ENCODE data around the gene AUTS2. TPM values are rescaled to one million over a fixed set of nuclear protein-coding genes. Genes with fewer than 3 reads are reported as not detected.

Gene AUTS2
- total RNA-seq, 1 experiment from 2014 or later = 50.0 TPM

DNA sequence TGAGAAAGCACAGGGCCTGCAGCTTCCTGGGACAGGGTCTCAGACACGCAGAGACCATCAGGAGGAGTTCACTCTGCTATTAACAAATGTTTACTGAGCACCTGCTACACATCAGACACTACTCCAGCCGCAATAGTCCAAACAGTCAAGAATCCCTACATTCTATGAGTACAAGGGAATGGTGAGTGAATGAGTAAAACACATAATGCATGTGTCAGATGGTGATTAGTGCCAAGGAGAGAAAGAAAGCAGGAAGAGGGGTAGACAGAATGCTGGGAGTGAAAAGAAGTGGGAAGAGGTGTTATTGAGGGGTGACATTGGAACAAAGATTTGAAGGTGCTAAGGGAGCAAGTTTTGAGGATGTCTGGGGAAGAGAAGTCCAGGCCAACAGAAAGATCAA lies 899.5 kb downstream of the AUTS2 start:
- CTCF ChIA-PET = no interaction called here
- Mint-ChIP-seq H3K9me3 (no peaks in the 10 kb centered on the region), H3K27ac (no peak overlapping the region), H3K27me3 (ENCODE audit: low read depth) (no peaks in the 10 kb centered on the region), H3K4me3 (no peak overlapping the region), H3K4me1 (no peaks in the 10 kb centered on the region), H3K36me3 (no peaks in the 10 kb centered on the region)
- POLR2A ChIA-PET = no interaction called here
- no peak for DNase-seq (ENCODE audit: low spot score)
- no peak for ATAC-seq
- TF ChIP-seq, protein P1, sequence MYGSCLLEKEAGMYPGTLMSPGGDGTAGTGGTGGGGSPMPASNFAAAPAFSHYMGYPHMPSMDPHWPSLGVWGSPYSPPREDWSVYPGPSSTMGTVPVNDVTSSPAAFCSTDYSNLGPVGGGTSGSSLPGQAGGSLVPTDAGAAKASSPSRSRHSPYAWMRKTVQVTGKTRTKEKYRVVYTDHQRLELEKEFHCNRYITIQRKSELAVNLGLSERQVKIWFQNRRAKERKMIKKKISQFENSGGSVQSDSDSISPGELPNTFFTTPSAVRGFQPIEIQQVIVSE (CRISPR knock-in tag; IDR thresholded peaks at IDR 0.05; ENCODE audit: borderline replicate concordance) = no peak
- TF ChIP-seq, protein P2, sequence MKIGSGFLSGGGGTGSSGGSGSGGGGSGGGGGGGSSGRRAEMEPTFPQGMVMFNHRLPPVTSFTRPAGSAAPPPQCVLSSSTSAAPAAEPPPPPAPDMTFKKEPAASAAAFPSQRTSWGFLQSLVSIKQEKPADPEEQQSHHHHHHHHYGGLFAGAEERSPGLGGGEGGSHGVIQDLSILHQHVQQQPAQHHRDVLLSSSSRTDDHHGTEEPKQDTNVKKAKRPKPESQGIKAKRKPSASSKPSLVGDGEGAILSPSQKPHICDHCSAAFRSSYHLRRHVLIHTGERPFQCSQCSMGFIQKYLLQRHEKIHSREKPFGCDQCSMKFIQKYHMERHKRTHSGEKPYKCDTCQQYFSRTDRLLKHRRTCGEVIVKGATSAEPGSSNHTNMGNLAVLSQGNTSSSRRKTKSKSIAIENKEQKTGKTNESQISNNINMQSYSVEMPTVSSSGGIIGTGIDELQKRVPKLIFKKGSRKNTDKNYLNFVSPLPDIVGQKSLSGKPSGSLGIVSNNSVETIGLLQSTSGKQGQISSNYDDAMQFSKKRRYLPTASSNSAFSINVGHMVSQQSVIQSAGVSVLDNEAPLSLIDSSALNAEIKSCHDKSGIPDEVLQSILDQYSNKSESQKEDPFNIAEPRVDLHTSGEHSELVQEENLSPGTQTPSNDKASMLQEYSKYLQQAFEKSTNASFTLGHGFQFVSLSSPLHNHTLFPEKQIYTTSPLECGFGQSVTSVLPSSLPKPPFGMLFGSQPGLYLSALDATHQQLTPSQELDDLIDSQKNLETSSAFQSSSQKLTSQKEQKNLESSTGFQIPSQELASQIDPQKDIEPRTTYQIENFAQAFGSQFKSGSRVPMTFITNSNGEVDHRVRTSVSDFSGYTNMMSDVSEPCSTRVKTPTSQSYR (CRISPR knock-in tag; IDR thresholded peaks at IDR 0.05) = no peak
- TF ChIP-seq NFE2L1 (CRISPR knock-in tag; IDR thresholded peaks at IDR 0.05) (no peak), TEAD4 (CRISPR knock-in tag; IDR thresholded peaks at IDR 0.05) (no peak)
- TF ChIP-seq, protein P3, sequence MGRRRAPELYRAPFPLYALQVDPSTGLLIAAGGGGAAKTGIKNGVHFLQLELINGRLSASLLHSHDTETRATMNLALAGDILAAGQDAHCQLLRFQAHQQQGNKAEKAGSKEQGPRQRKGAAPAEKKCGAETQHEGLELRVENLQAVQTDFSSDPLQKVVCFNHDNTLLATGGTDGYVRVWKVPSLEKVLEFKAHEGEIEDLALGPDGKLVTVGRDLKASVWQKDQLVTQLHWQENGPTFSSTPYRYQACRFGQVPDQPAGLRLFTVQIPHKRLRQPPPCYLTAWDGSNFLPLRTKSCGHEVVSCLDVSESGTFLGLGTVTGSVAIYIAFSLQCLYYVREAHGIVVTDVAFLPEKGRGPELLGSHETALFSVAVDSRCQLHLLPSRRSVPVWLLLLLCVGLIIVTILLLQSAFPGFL (CRISPR knock-in tag; IDR thresholded peaks at IDR 0.05; ENCODE audit: borderline replicate concordance) = no peak

DNA sequence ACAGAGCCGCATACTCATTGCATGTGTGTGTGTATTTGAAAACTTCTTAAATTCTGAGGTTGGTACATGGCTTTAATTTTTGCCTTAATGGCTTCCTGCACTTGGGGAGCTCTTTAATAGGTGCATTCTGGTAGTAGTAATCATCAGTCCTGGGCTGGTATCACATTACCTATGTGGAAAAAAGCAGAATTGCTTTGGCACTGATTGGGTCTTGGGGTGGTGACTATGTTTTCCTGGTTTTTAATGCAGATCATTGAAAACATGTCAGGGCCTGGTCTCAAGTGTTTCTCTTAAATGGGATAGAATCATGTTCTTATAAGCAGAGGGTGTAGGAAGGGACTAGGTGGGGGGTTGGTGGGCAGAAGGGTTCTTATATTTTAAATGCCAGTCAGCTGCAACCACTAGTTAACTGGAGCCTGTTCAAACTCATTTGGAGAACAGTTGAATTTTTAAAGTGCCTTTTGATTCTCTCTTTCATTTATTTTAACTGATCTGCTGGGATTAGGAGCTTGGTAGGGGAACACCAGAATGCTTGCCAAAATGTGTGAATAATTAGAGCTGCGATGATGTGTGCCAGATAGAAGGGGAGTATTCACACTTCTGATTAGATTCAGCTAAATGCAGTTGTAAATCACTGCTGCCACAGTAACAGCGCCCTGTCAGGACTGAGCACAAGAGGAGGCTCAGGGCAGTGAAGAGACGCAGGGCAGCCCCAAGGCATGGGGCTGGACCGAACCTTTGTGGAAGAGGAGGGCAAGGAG lies 900.1 kb downstream of the AUTS2 start:
- ATAC-seq (no peak), DNase-seq (ENCODE audit: low spot score) (no peak)
- Mint-ChIP-seq H3K4me3 (no peak overlapping the region), H3K36me3 (no peaks in the 10 kb centered on the region), H3K27ac (no peak overlapping the region), H3K9me3 (no peaks in the 10 kb centered on the region), H3K4me1 (no peaks in the 10 kb centered on the region), H3K27me3 (ENCODE audit: low read depth) (no peaks in the 10 kb centered on the region)
- TF ChIP-seq, protein P4, sequence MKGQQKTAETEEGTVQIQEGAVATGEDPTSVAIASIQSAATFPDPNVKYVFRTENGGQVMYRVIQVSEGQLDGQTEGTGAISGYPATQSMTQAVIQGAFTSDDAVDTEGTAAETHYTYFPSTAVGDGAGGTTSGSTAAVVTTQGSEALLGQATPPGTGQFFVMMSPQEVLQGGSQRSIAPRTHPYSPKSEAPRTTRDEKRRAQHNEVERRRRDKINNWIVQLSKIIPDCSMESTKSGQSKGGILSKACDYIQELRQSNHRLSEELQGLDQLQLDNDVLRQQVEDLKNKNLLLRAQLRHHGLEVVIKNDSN (CRISPR knock-in tag; IDR thresholded peaks at IDR 0.05) = no peak
- TF ChIP-seq, protein P2 (CRISPR knock-in tag; IDR thresholded peaks at IDR 0.05) = no peak
- TF ChIP-seq, protein P5, sequence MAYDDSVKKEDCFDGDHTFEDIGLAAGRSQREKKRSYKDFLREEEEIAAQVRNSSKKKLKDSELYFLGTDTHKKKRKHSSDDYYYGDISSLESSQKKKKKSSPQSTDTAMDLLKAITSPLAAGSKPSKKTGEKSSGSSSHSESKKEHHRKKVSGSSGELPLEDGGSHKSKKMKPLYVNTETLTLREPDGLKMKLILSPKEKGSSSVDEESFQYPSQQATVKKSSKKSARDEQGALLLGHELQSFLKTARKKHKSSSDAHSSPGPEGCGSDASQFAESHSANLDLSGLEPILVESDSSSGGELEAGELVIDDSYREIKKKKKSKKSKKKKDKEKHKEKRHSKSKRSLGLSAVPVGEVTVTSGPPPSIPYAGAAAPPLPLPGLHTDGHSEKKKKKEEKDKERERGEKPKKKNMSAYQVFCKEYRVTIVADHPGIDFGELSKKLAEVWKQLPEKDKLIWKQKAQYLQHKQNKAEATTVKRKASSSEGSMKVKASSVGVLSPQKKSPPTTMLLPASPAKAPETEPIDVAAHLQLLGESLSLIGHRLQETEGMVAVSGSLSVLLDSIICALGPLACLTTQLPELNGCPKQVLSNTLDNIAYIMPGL (CRISPR knock-in tag; IDR thresholded peaks at IDR 0.05) = no peak
- no peak for TF ChIP-seq ZNF263 (CRISPR knock-in tag; IDR thresholded peaks at IDR 0.05; ENCODE audit: low read depth)
- TF ChIP-seq, protein P6, sequence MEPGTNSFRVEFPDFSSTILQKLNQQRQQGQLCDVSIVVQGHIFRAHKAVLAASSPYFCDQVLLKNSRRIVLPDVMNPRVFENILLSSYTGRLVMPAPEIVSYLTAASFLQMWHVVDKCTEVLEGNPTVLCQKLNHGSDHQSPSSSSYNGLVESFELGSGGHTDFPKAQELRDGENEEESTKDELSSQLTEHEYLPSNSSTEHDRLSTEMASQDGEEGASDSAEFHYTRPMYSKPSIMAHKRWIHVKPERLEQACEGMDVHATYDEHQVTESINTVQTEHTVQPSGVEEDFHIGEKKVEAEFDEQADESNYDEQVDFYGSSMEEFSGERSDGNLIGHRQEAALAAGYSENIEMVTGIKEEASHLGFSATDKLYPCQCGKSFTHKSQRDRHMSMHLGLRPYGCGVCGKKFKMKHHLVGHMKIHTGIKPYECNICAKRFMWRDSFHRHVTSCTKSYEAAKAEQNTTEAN (CRISPR knock-in tag; IDR thresholded peaks at IDR 0.05) = no peak
- no peak for TF ChIP-seq ZNF219 (CRISPR knock-in tag; IDR thresholded peaks at IDR 0.05; ENCODE audit: borderline replicate concordance)
- TF ChIP-seq, protein P7, sequence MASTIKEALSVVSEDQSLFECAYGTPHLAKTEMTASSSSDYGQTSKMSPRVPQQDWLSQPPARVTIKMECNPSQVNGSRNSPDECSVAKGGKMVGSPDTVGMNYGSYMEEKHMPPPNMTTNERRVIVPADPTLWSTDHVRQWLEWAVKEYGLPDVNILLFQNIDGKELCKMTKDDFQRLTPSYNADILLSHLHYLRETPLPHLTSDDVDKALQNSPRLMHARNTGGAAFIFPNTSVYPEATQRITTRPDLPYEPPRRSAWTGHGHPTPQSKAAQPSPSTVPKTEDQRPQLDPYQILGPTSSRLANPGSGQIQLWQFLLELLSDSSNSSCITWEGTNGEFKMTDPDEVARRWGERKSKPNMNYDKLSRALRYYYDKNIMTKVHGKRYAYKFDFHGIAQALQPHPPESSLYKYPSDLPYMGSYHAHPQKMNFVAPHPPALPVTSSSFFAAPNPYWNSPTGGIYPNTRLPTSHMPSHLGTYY (CRISPR knock-in tag; IDR thresholded peaks at IDR 0.05) = no peak
- no peak for TF ChIP-seq TP53 (CRISPR knock-in tag; IDR thresholded peaks at IDR 0.05)
- TF ChIP-seq, protein P8, sequence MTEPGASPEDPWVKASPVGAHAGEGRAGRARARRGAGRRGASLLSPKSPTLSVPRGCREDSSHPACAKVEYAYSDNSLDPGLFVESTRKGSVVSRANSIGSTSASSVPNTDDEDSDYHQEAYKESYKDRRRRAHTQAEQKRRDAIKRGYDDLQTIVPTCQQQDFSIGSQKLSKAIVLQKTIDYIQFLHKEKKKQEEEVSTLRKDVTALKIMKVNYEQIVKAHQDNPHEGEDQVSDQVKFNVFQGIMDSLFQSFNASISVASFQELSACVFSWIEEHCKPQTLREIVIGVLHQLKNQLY (CRISPR knock-in tag; IDR thresholded peaks at IDR 0.05) = no peak
- ChIA-PET CTCF (no interaction called here), POLR2A (no interaction called here)
